HCT116 (cell line): ENCODE data around the gene CCDC38. TPM values are rescaled to one million over a fixed set of nuclear protein-coding genes. Genes with fewer than 3 reads are reported as not detected.

Experiments
- ATAC-seq: fragments of 200-7000 bp; cut with Tn5 transposase; 2 replicates; pipeline ENCODE4 v1.9.1; 2020; ENCODE audit warnings: mild to moderate bottlenecking, moderate library complexity
- BruUV-seq: library from RNA; stranded (reverse); fragments of 400-500 nt; replicated peaks from 2 replicates; lab custom pipeline; 2021; lab: Mats Ljungman, UMichigan
- CTCF ChIA-PET: fragments of 300-600 bp; sonication (Branson Sonifier 250); formaldehyde crosslinking; loops from one replicate; lab custom pipeline; 2021; ENCODE audit warnings: antibody characterized with exemption; lab: Charles Lee
- POLR2A ChIA-PET: fragments of 300-600, 350-600 bp; sonication (Branson Sonifier 250); formaldehyde crosslinking; loops from one replicate; lab custom pipeline; 2021; ENCODE audit warnings: antibody characterized with exemption; lab: Charles Lee
- RAD21 ChIA-PET, 2 experiments: fragments of 300-600 bp; sonication (Branson Sonifier 250); formaldehyde crosslinking; loops; one replicate each; lab custom pipeline; 2023; ENCODE audit warnings: low total read pairs in 2 of 2; ENCODE audit not compliant: uncharacterized antibody in 2 of 2, unreplicated experiment in 2 of 2, low non-redundant PET in 1 of 2; lab: Charles Lee
- DNase-seq: peaks from one replicate; pipeline ENCODE4 v3.0.0-alpha.2; 2010; ENCODE audit warnings: low read depth, low spot score
- H2AFZ ChIP-seq: fragments of 200-600 bp; shearing (Covaris generic), sonication (generic); 2 replicates; pipeline ENCODE4 v1.6.1; 2017; ENCODE audit warnings: low read depth, mixed run types, mixed read lengths, antibody characterized with exemption, low read length; ENCODE audit not compliant: poor library complexity, severe bottlenecking
- H3K27ac ChIP-seq: 2 replicates; pipeline ENCODE4 v1.5.1; 2012; ENCODE audit warnings: low read depth, low read length
- H3K27me3 ChIP-seq: fragments of 200-600 bp; sonication (generic); 2 replicates; pipeline ENCODE4 v1.6.1; 2016; ENCODE audit warnings: mixed run types, low read length, mixed read lengths; ENCODE audit not compliant: insufficient read depth
- H3K36me3 ChIP-seq, 2 experiments: fragments of 200-500 bp in 1 of 2; fragments of 200-600 bp in 1 of 2; sonication (Bioruptor generic) in 1 of 2; sonication (generic) in 1 of 2; 2 replicates each; pipeline versions ENCODE4 v1.5.1 to v1.6.1; 2014 to 2016; ENCODE audit warnings: low read length in 2 of 2, inconsistent platforms in 1 of 2, mixed read lengths in 1 of 2, mixed run types in 1 of 2; ENCODE audit not compliant: insufficient read depth in 2 of 2, control insufficient read depth in 1 of 2
- H3K4me1 ChIP-seq, 2 experiments: fragments of 200-600 bp in 1 of 2; sonication (generic) in 1 of 2; 2 replicates each; pipeline versions ENCODE4 v1.5.1 to v1.6.1; 2012 to 2017; ENCODE audit warnings: low read length in 2 of 2, inconsistent platforms in 1 of 2, mild to moderate bottlenecking in 1 of 2, mixed read lengths in 1 of 2, mixed run types in 1 of 2, moderate library complexity in 1 of 2; ENCODE audit not compliant: insufficient read depth in 2 of 2, control insufficient read depth in 1 of 2
- H3K4me2 ChIP-seq: fragments of 200-600 bp; sonication (generic); 2 replicates; pipeline ENCODE4 v1.6.1; 2017; ENCODE audit warnings: mixed run types, low read length, mixed read lengths
- H3K4me3 ChIP-seq, 2 experiments: fragments of 200-600 bp in 1 of 2; sonication (generic) in 1 of 2; replicated peaks in 1 of 2; 2 replicates each; pipeline ENCODE4 v1.5.1; 2011 to 2016; ENCODE audit warnings: low read length in 2 of 2, control low read depth in 1 of 2, low read depth in 1 of 2, mild to moderate bottlenecking in 1 of 2, mixed read lengths in 1 of 2, mixed run types in 1 of 2
- H3K79me2 ChIP-seq: fragments of 200-600 bp; sonication (generic); 2 replicates; pipeline ENCODE4 v1.6.1; 2017; ENCODE audit warnings: mild to moderate bottlenecking, mixed run types, low read length, moderate library complexity, mixed read lengths; ENCODE audit not compliant: insufficient read depth
- H3K9ac ChIP-seq: fragments of 200-600 bp; sonication (generic); 2 replicates; pipeline ENCODE4 v1.6.1; 2016; ENCODE audit warnings: low read length, mixed read lengths
- H3K9me2 ChIP-seq: fragments of 200-600 bp; sonication (generic), shearing (Covaris generic); 2 replicates; pipeline ENCODE4 v1.6.1; 2017; ENCODE audit warnings: mixed run types, mild to moderate bottlenecking, moderate library complexity; ENCODE audit not compliant: insufficient read depth
- H3K9me3 ChIP-seq, 2 experiments: fragments of 200-500 bp in 1 of 2; fragments of 200-600 bp in 1 of 2; sonication (Bioruptor generic) in 1 of 2; sonication (generic) in 1 of 2; 2 replicates each; pipeline ENCODE4 v1.6.1; 2014 to 2017; ENCODE audit warnings: low read length in 2 of 2, mixed read lengths in 2 of 2, inconsistent platforms in 1 of 2, low read depth in 1 of 2, mild to moderate bottlenecking in 1 of 2, mixed run types in 1 of 2, moderate library complexity in 1 of 2; ENCODE audit not compliant: control insufficient read depth in 1 of 2, insufficient read depth in 1 of 2
- H4K20me1 ChIP-seq: fragments of 200-600 bp; sonication (generic), shearing (Covaris generic); 2 replicates; pipeline ENCODE4 v1.6.1; 2017; ENCODE audit warnings: mixed run types, mild to moderate bottlenecking, moderate library complexity; ENCODE audit not compliant: insufficient read depth
- ATF3 ChIP-seq: IDR thresholded peaks from 2 replicates; pipeline ENCODE4 v1.6.1; 2012
- CBX3 ChIP-seq: IDR thresholded peaks from 2 replicates; pipeline ENCODE4 v1.6.1; 2012; ENCODE audit warnings: low read depth
- CTCF ChIP-seq, 3 experiments: fragments of 200-600 bp in 1 of 3; sonication (generic) in 1 of 3; IDR thresholded peaks in 2 of 3; conservative IDR thresholded peaks in 1 of 3; 2 replicates each; pipeline ENCODE4 v1.5.1; 2012 to 2017; ENCODE audit warnings: low read depth in 2 of 3, low read length in 2 of 3, antibody characterized with exemption in 1 of 3, borderline replicate concordance in 1 of 3, control low read depth in 1 of 3, mild to moderate bottlenecking in 1 of 3, mixed read lengths in 1 of 3, mixed run types in 1 of 3, moderate library complexity in 1 of 3; ENCODE audit not compliant: insufficient read depth in 1 of 3
- EGR1 ChIP-seq: IDR thresholded peaks from 2 replicates; pipeline ENCODE4 v1.6.1; 2012; ENCODE audit warnings: low read depth
- ELF1 ChIP-seq: IDR thresholded peaks from 2 replicates; pipeline ENCODE4 v1.6.1; 2012; ENCODE audit warnings: low read depth, borderline replicate concordance
- EZH2 ChIP-seq: fragments of 200-600 bp; sonication (generic); IDR thresholded peaks from 2 replicates; pipeline ENCODE4 v1.6.1; 2017; ENCODE audit warnings: antibody characterized with exemption, mixed run types
- FOSL1 ChIP-seq: IDR thresholded peaks from 2 replicates; pipeline ENCODE4 v1.6.1; 2012; ENCODE audit warnings: low read depth
- JUND ChIP-seq: IDR thresholded peaks from 2 replicates; pipeline ENCODE4 v1.6.1; 2012
- POLR2AphosphoS5 ChIP-seq: IDR thresholded peaks from 2 replicates; pipeline ENCODE4 v1.6.1; 2011; ENCODE audit warnings: mild to moderate bottlenecking, low read depth, low read length, moderate library complexity
- SP1 ChIP-seq: IDR thresholded peaks from 2 replicates; pipeline ENCODE4 v1.6.1; 2012; ENCODE audit warnings: low read depth
- SRF ChIP-seq: IDR thresholded peaks from 2 replicates; pipeline ENCODE4 v1.6.1; 2012; ENCODE audit warnings: low read depth
- YY1 ChIP-seq: IDR thresholded peaks from 2 replicates; pipeline ENCODE4 v1.6.1; 2011; ENCODE audit warnings: low read length, low read depth, moderate library complexity, mild to moderate bottlenecking; ENCODE audit not compliant: insufficient replicate concordance; ENCODE audit errors: extremely low read depth
- ZFX ChIP-seq: fragments of 450-650 bp; IDR thresholded peaks from 2 replicates; pipeline ENCODE4 v1.6.1; 2017
- intact Hi-C: fragments of 100-400 bp; cut with micrococcal nuclease; formaldehyde crosslinking; loops from 2 replicates; pipeline ENCODE4 v1.10.0; 2022
- total RNA-seq: library from RNA; stranded (reverse); gene quantifications from one replicate; pipeline ENCODE4 v1.2.1, GENCODE V29; 2021; ENCODE audit not compliant: unreplicated experiment

CCDC38 gene
- total RNA-seq, 1 experiment from 2014 or later = 0.27 TPM

- no peak for ATAC-seq
- intact Hi-C loops = no loop called here
- no peak overlapping the region for H3K9ac ChIP-seq
- no peaks in the 10 kb centered on the region for H4K20me1 ChIP-seq
- H3K36me3 ChIP-seq = no peaks in the 10 kb centered on the region
- H3K9me3 ChIP-seq = no peaks in the 10 kb centered on the region; a peak in 1 of 4 replicates
- no peaks in the 10 kb centered on the region for H3K79me2 ChIP-seq
- no peak overlapping the region for H2AFZ ChIP-seq
- no TSS peak for BruUV-seq
- H3K4me2 ChIP-seq = no peak overlapping the region
- H3K4me1 ChIP-seq = peaks cover 0 to 4% of the 10 kb centered on the region in 2 experiments; a peak in 1 of 4 replicates
- H3K9me2 ChIP-seq = no peaks in the 10 kb centered on the region
- CTCF ChIA-PET = no interaction called here
- TF ChIP-seq ATF3 (no peak), ZFX (no peak), SP1 (no peak), EGR1 (no peak), EZH2 (no peak), CTCF (IDR thresholded peaks at IDR 0.05 in 2 of 3, conservative IDR thresholded peaks at IDR 0.05 in 1 of 3; ENCODE audit: borderline replicate concordance in 1 of 3, insufficient read depth in 1 of 3, low read depth in 2 of 3, low read length in 2 of 3) (no peak), YY1 (no peak)
- TF ChIP-seq, all 23 proteins: peak for 0
- ChIA-PET RAD21 (no interaction called here), POLR2A (no interaction called here)
- Histone ChIP-seq H3K27ac (no peak overlapping the region), H3K27me3 (no peaks in the 10 kb centered on the region), H3K4me3 (no peak overlapping the region)
- DNase-seq = no peak
These were observed 61.5 kb downstream of the CCDC38 start for GRCh38 chr12:95880895-95881294.

- Histone ChIP-seq H2AFZ (no peak overlapping the region), H3K4me2 (no peak overlapping the region), H3K9me2 (no peaks in the 10 kb centered on the region), H3K4me1 (peaks cover 0 to 4% of the 10 kb centered on the region in 2 experiments; a peak in 1 of 4 replicates), H3K9ac (no peak overlapping the region), H3K27me3 (no peaks in the 10 kb centered on the region), H3K9me3 (no peaks in the 10 kb centered on the region), H4K20me1 (no peaks in the 10 kb centered on the region), H3K4me3 (no peak overlapping the region), H3K27ac (no peak overlapping the region), H3K79me2 (no peaks in the 10 kb centered on the region), H3K36me3 (no peaks in the 10 kb centered on the region)
- intact Hi-C loops = no loop called here
- no TSS peak for BruUV-seq
- DNase-seq (no peak), ATAC-seq (no peak)
- ChIA-PET POLR2A (interaction anchor here (0.8 kb wide), 1 partner anchor 12 kb away, joined by 3 read pairs; no protein-coding TSS in a partner anchor), CTCF (no interaction called here), RAD21 (no interaction called here)
- TF ChIP-seq ELF1 (no peak), SRF (no peak), POLR2AphosphoS5 (no peak), JUND (no peak), FOSL1 (no peak), CTCF (IDR thresholded peaks at IDR 0.05 in 2 of 3, conservative IDR thresholded peaks at IDR 0.05 in 1 of 3; ENCODE audit: borderline replicate concordance in 1 of 3, insufficient read depth in 1 of 3, low read depth in 2 of 3, low read length in 2 of 3) (no peak), SP1 (no peak), CBX3 (no peak), EZH2 (no peak)
These were observed 64.8 kb downstream of the CCDC38 start for GRCh38 chr12:95877622-95878021.
